ENCODE results near the gene KLRD1. TPM values are rescaled to one million over a fixed set of nuclear protein-coding genes. Genes with fewer than 3 reads are reported as not detected.
"Not testable (repeated sequence)": the region's sequence is repeated elsewhere in the genome, so short reads cannot be mapped to it uniquely, and the experiment has no call there.

KLRD1 gene
- total and polyA plus RNA-seq, 2 donors (not counting 1 experiment from before 2014, with no cell fraction given): 0.06 to 0.17 TPM

DNA sequence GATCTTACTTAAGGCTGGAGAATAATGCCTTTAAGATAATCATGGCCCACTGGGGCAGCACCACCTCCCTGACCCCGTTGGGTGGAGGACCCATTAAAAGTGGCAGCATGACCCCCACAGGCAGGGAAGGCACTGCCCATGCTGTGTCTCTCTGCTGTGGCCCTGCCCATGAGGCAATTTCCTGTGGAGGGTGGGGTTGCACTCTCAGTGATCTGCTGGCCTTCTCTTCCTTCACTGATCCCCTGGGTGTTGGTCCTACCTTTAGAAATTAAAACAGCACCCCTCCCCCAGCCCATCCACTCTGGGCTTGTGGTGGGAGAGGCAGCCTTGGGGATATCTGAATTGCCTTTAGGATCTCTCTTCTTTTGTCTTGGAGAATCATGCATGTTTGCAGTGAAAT is 64.9 kb downstream of the KLRD1 start:
- H3K9me3 ChIP-seq (ENCODE audit: control insufficient read depth, insufficient read depth, low read depth, low read length): no peaks in the 10 kb centered on the region
- no peak for DNase-seq (ENCODE audit: low read depth in 2 of 2)
- no peak overlapping the region for H3K4me3 ChIP-seq (replicated peaks in 1 of 4; ENCODE audit: control extremely low read depth in 1 of 4, insufficient read depth in 1 of 4, low read depth in 3 of 4, low read length in 4 of 4)
- no peak overlapping the region for H3K4me2 ChIP-seq (ENCODE audit: extremely low read depth, insufficient read depth, low read length)
- no peaks in the 10 kb centered on the region for H4K20me1 ChIP-seq (ENCODE audit: control insufficient read depth, extremely low read depth, insufficient read depth, low read length)
- no peak for TF ChIP-seq EZH2 (IDR thresholded peaks at IDR 0.05; ENCODE audit: low read length, missing control alignments)
- TF ChIP-seq, protein P1, sequence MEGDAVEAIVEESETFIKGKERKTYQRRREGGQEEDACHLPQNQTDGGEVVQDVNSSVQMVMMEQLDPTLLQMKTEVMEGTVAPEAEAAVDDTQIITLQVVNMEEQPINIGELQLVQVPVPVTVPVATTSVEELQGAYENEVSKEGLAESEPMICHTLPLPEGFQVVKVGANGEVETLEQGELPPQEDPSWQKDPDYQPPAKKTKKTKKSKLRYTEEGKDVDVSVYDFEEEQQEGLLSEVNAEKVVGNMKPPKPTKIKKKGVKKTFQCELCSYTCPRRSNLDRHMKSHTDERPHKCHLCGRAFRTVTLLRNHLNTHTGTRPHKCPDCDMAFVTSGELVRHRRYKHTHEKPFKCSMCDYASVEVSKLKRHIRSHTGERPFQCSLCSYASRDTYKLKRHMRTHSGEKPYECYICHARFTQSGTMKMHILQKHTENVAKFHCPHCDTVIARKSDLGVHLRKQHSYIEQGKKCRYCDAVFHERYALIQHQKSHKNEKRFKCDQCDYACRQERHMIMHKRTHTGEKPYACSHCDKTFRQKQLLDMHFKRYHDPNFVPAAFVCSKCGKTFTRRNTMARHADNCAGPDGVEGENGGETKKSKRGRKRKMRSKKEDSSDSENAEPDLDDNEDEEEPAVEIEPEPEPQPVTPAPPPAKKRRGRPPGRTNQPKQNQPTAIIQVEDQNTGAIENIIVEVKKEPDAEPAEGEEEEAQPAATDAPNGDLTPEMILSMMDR (conservative IDR thresholded peaks at IDR 0.05 in 1 of 2, IDR thresholded peaks at IDR 0.05 in 1 of 2; ENCODE audit: low read depth in 1 of 2, low read length in 2 of 2): no peak
- H3K79me2 ChIP-seq (ENCODE audit: control insufficient read depth, insufficient read depth, low read length): no peaks in the 10 kb centered on the region
- no peak overlapping the region for H2AFZ ChIP-seq (ENCODE audit: low read length)
- H3K36me3 ChIP-seq (ENCODE audit: control insufficient read depth, insufficient read depth, low read length): no peaks in the 10 kb centered on the region
- H3K27me3 ChIP-seq (ENCODE audit: control insufficient read depth, insufficient read depth, low read length): no peaks in the 10 kb centered on the region
- H3K4me1 ChIP-seq (ENCODE audit: control insufficient read depth, extremely low read depth, insufficient read depth, low read length): no peaks in the 10 kb centered on the region
- no peak overlapping the region for H3K27ac ChIP-seq (ENCODE audit: insufficient read depth, low read length)
- no peak overlapping the region for H3K9ac ChIP-seq (ENCODE audit: insufficient read depth, low read length)

GRCh38 chr12:10374624-10375018 is 67.0 kb downstream of the KLRD1 start:
- no peak for DNase-seq (ENCODE audit: low read depth in 2 of 2)
- Histone ChIP-seq H4K20me1 (ENCODE audit: control insufficient read depth, extremely low read depth, insufficient read depth, low read length) (no peaks in the 10 kb centered on the region), H2AFZ (ENCODE audit: low read length) (no peak overlapping the region), H3K27ac (ENCODE audit: insufficient read depth, low read length) (no peak overlapping the region), H3K4me3 (replicated peaks in 1 of 4; ENCODE audit: control extremely low read depth in 1 of 4, insufficient read depth in 1 of 4, low read depth in 3 of 4, low read length in 4 of 4) (no peak overlapping the region), H3K9ac (ENCODE audit: insufficient read depth, low read length) (no peak overlapping the region), H3K79me2 (ENCODE audit: control insufficient read depth, insufficient read depth, low read length) (no peaks in the 10 kb centered on the region), H3K27me3 (ENCODE audit: control insufficient read depth, insufficient read depth, low read length) (no peaks in the 10 kb centered on the region), H3K4me2 (ENCODE audit: extremely low read depth, insufficient read depth, low read length) (no peak overlapping the region), H3K9me3 (ENCODE audit: control insufficient read depth, insufficient read depth, low read depth, low read length) (no peaks in the 10 kb centered on the region), H3K36me3 (ENCODE audit: control insufficient read depth, insufficient read depth, low read length) (no peaks in the 10 kb centered on the region), H3K4me1 (ENCODE audit: control insufficient read depth, extremely low read depth, insufficient read depth, low read length) (no peaks in the 10 kb centered on the region)
- TF ChIP-seq, protein P1 (conservative IDR thresholded peaks at IDR 0.05 in 1 of 2, IDR thresholded peaks at IDR 0.05 in 1 of 2; ENCODE audit: low read depth in 1 of 2, low read length in 2 of 2): no peak

- not testable (repeated sequence) for H3K27ac ChIP-seq (ENCODE audit: insufficient read depth, low read length); H3K36me3 ChIP-seq (ENCODE audit: control insufficient read depth, insufficient read depth, low read length); H3K4me2 ChIP-seq (ENCODE audit: extremely low read depth, insufficient read depth, low read length); H3K4me3 ChIP-seq (replicated peaks in 1 of 4; ENCODE audit: control extremely low read depth in 1 of 4, insufficient read depth in 1 of 4, low read depth in 3 of 4, low read length in 4 of 4); DNase-seq (ENCODE audit: low read depth in 2 of 2); H3K9ac ChIP-seq (ENCODE audit: insufficient read depth, low read length); H3K9me3 ChIP-seq (ENCODE audit: control insufficient read depth, insufficient read depth, low read depth, low read length); H2AFZ ChIP-seq (ENCODE audit: low read length); H3K27me3 ChIP-seq (ENCODE audit: control insufficient read depth, insufficient read depth, low read length); H3K79me2 ChIP-seq (ENCODE audit: control insufficient read depth, insufficient read depth, low read length); H4K20me1 ChIP-seq (ENCODE audit: control insufficient read depth, extremely low read depth, insufficient read depth, low read length); H3K4me1 ChIP-seq (ENCODE audit: control insufficient read depth, extremely low read depth, insufficient read depth, low read length)
Measured at GRCh38 chr12:10378737-10379136, 71.1 kb downstream of the KLRD1 start.

Other genes with a start within 250 kb of the KLRD1 start
- gene CLEC1A, start 208.9 kb upstream of the KLRD1 start, total RNA-seq: not detected in 2 replicates
- 0.08 TPM in 1 of 2 replicates, not detected in the other for gene CLEC1A, start 208.9 kb upstream of the KLRD1 start, polyA plus RNA-seq
- not detected in 2 replicates for gene CLEC7A, start 177.7 kb upstream of the KLRD1 start, total RNA-seq
- 0.03 TPM in 1 of 2 replicates, not detected in the other for gene CLEC7A, start 177.7 kb upstream of the KLRD1 start, polyA plus RNA-seq
- gene OLR1, start 135.7 kb upstream of the KLRD1 start, total RNA-seq: 0.26 and 1.2 TPM in 2 replicates
- 3.2 and 27.4 TPM in 2 replicates for gene OLR1, start 135.7 kb upstream of the KLRD1 start, polyA plus RNA-seq
- under 0.01 and 0.50 TPM in 2 replicates for gene TMEM52B, start 128.8 kb upstream of the KLRD1 start, total RNA-seq
- gene TMEM52B, start 128.8 kb upstream of the KLRD1 start, polyA plus RNA-seq: 0.53 and 5.7 TPM in 2 replicates
- gene GABARAPL1, start 95.0 kb upstream of the KLRD1 start, total RNA-seq: 105 and 186 TPM in 2 replicates
- gene GABARAPL1, start 95.0 kb upstream of the KLRD1 start, polyA plus RNA-seq: 68.1 and 363 TPM in 2 replicates
- not detected in 2 replicates for gene KLRK1, start 82.2 kb downstream of the KLRD1 start, total RNA-seq
- gene KLRK1, start 82.2 kb downstream of the KLRD1 start, polyA plus RNA-seq: not detected in 2 replicates
- not detected in 2 replicates for gene KLRC4, start 101.9 kb downstream of the KLRD1 start, total RNA-seq
- not detected in 2 replicates for gene KLRC4, start 101.9 kb downstream of the KLRD1 start, polyA plus RNA-seq
- gene KLRC3, start 112.7 kb downstream of the KLRD1 start, total RNA-seq: not detected in 2 replicates
- not detected in 2 replicates for gene KLRC3, start 112.7 kb downstream of the KLRD1 start, polyA plus RNA-seq
- gene KLRC2, start 128.1 kb downstream of the KLRD1 start, total RNA-seq: not detected in 2 replicates
- gene KLRC2, start 128.1 kb downstream of the KLRD1 start, polyA plus RNA-seq: not detected in 2 replicates
- gene KLRC1, start 145.5 kb downstream of the KLRD1 start, total RNA-seq: under 0.01 TPM in 1 of 2 replicates, not detected in the other
- gene KLRC1, start 145.5 kb downstream of the KLRD1 start, polyA plus RNA-seq: not detected in 2 replicates
- 1.7 and 1.8 TPM in 2 replicates for gene EIF2S3B, start 198.0 kb downstream of the KLRD1 start, total RNA-seq
- gene EIF2S3B, start 198.0 kb downstream of the KLRD1 start, polyA plus RNA-seq: 0.42 and 0.66 TPM in 2 replicates